SK-N-SH treated with all-trans-retinoic acid at 6 μM for 48 hours (cell line): Measurements from ENCODE around the gene BCAP29.

Source experiments
- CREB5 ChIP-seq: fragments of 250-450 bp; sonication (Bioruptor Pico); IDR thresholded peaks from 2 replicates; pipeline ENCODE4 v1.5.1; 2020; ENCODE audit warnings: low read depth, mild to moderate bottlenecking, moderate library complexity
- ZFP3 ChIP-seq: fragments of 250-450 bp; sonication (Bioruptor Pico); IDR thresholded peaks from 2 replicates; pipeline ENCODE4 v1.5.0; 2020; ENCODE audit warnings: mild to moderate bottlenecking, moderate library complexity
- ZNF565 ChIP-seq: fragments of 450-650 bp; formaldehyde crosslinking; conservative IDR thresholded peaks from 2 replicates; pipeline ENCODE4 v1.5.0; 2020; ENCODE audit warnings: low read depth, mild to moderate bottlenecking, moderate library complexity
- TF ChIP-seq, protein P1 (sequence below): fragments of 250-450 bp; sonication (Bioruptor Pico); IDR thresholded peaks from 2 replicates; pipeline ENCODE4 v1.8.0; 2020; ENCODE audit warnings: mild to moderate bottlenecking, moderate library complexity, borderline replicate concordance

DNA sequence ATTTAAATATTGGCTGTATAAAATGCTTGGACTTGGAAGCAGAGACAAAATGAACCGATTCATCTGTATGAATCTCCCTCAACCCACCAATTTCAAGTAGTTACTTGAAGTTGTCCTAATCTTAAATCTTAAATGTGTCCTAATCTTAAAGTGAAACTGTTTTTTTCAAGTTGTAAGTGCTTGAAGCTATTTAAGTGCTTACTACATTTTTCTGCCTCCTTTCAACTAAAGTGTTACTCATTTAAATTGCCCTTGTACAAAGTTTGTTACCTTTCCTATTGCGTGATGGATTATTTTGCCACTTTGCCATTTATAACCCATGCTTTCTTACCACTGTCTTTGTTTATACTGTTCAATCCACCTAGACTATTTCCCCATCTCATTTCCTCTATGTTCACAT, 2.8 kb downstream of the BCAP29 start:
- TF ChIP-seq ZNF565 (CRISPR knock-in tag) (no peak), CREB5 (CRISPR knock-in tag) (no peak), ZFP3 (CRISPR knock-in tag) (no peak)
- TF ChIP-seq, protein P1, sequence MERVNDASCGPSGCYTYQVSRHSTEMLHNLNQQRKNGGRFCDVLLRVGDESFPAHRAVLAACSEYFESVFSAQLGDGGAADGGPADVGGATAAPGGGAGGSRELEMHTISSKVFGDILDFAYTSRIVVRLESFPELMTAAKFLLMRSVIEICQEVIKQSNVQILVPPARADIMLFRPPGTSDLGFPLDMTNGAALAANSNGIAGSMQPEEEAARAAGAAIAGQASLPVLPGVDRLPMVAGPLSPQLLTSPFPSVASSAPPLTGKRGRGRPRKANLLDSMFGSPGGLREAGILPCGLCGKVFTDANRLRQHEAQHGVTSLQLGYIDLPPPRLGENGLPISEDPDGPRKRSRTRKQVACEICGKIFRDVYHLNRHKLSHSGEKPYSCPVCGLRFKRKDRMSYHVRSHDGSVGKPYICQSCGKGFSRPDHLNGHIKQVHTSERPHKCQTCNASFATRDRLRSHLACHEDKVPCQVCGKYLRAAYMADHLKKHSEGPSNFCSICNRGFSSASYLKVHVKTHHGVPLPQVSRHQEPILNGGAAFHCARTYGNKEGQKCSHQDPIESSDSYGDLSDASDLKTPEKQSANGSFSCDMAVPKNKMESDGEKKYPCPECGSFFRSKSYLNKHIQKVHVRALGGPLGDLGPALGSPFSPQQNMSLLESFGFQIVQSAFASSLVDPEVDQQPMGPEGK (CRISPR knock-in tag): no peak
